Choroid plexus epithelial cell (primary cell): Measurements from ENCODE around the gene TCF4.

Experiments used
- DNase-seq: peaks from one replicate; pipeline ENCODE4 v3.0.0-alpha.2; 2010; ENCODE audit warnings: low read depth
- H3K4me3 ChIP-seq: 2 replicates; pipeline ENCODE4 v1.5.1; 2011; ENCODE audit warnings: low read depth, mild to moderate bottlenecking, control low read depth, low read length, moderate library complexity
- CTCF ChIP-seq: conservative IDR thresholded peaks from 2 replicates; pipeline ENCODE4 v1.5.1; 2011; ENCODE audit warnings: low read depth, mild to moderate bottlenecking, control low read depth, inconsistent platforms, low read length, moderate library complexity

The TCF4 gene

GRCh38 chr18:55243255-55243654 is 344.7 kb downstream of the TCF4 start:
- no peak for TF ChIP-seq CTCF
- no peak overlapping the region for H3K4me3 ChIP-seq
- DNase-seq, result no peak

GRCh38 chr18:55240978-55241377 is 347.0 kb downstream of the TCF4 start:
- no peak for DNase-seq
- no peak for TF ChIP-seq CTCF
- no peak overlapping the region for H3K4me3 ChIP-seq

GRCh38 chr18:55239740-55240139 is 348.3 kb downstream of the TCF4 start:
- no peak for DNase-seq
- H3K4me3 ChIP-seq, result no peak overlapping the region
- no peak for TF ChIP-seq CTCF

DNA sequence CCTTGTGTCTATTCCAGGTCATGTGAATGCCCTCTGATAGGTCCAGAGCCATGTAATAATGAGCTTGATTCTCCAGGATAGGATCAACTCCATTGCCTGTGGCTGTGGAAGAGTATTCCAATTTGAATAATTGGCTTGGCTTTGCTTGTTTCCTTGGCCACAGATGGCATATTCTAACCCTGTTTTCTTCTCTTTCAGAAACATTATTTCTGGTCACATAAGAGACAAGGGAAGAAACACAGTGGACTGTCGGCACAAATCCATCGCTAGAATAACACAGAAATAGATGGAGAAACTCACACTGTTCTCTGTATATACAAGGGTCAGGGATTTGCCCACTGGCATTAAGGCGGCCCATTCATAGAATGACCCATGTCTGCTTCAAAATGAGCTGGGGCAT is 350.3 kb downstream of the TCF4 start:
- TF ChIP-seq CTCF, result no peak

DNA sequence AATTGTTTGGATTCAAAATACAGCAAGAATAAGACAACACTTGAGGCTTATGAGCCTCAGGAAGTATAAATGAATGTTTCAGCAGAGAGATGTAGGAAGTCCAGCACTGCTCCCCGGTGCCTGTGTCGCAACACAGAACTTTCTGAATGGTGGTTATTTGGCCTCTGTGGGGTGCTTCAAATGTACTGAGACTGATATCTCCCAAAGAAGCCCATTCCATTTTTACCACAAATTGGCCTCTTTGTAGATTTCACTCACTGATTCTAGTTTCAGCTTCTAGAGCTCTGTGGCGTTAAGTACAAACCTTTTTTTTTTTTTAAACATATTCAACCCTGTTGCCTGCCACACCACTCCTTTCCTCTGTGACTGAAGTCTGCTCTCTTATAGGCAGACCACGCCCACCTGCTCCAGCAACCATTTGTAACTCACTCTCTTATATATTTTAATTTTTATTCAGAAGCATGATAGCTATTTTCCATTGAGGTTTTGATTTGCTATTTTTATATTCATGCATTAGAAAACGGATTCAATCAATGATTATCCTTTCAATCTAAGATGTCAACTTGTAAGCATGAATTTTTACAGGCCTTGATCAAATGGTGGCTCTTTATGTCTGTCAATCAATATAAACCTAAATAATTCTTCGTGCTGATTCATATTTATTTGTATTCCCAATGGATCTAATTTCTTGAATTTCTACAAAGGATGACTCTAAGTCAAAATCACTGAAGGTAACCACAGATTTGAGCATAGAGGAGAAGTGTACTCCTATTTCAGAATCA is 351.7 kb downstream of the TCF4 start:
- DNase-seq, result peak; percentile 95

More for the DNA sequence above, 350.3 kb downstream of the TCF4 start:
- DNase-seq, result no peak
- H3K4me3 ChIP-seq, result no peak overlapping the region

DNA sequence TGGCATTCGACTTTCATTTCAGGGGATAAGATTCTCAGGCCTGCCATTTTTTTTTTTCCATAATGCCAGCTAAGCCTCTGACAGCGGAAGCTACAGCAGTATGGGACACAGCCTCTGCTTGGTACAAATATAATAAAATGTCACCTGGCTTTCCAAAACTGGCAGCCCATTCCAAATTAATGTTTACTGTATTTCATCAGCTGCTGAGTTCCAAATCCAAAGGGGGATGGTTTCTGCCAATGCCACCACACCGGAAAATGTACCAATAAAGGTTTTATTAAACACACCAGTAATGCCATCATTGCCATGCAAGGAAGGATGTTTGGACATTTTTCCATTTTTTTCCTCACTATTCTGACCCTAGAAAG is 352.9 kb downstream of the TCF4 start:
- TF ChIP-seq CTCF, result no peak
- DNase-seq, result no peak
- H3K4me3 ChIP-seq, result no peak overlapping the region

More for the DNA sequence above, 351.7 kb downstream of the TCF4 start:
- no peak for TF ChIP-seq CTCF
- no peak overlapping the region for H3K4me3 ChIP-seq

- DNase-seq, result peak; percentile 90
- no peak overlapping the region for H3K4me3 ChIP-seq
- peak; percentile 93 for TF ChIP-seq CTCF
Measured at GRCh38 chr18:55234366-55235093, 353.5 kb downstream of the TCF4 start.
